ENCODE data around the gene OR1C1.

- TF ChIP-seq CTCF (IDR thresholded peaks at IDR 0.05; ENCODE audit: low read length), result no peak
- TF ChIP-seq EZH2 (IDR thresholded peaks at IDR 0.05; ENCODE audit: borderline replicate concordance, low read length), result no peak
Observed at GRCh38 chr1:247760456-247760855, at the start of gene OR1C1.
